HEK293 (cell line): ENCODE data around the gene SLMAP.

ENCODE experiments used
- CTCF ChIA-PET: fragments of 350-600 bp; formaldehyde crosslinking; extraction: SDS; loops from one replicate; lab custom pipeline; 2021; ENCODE audit warnings: antibody characterized with exemption; lab: Yijun Ruan, JAX
- POLR2A ChIA-PET: fragments of 300-600 bp; formaldehyde crosslinking; extraction: SDS; loops from one replicate; lab custom pipeline; 2020; ENCODE audit warnings: antibody characterized with exemption, inconsistent platforms; lab: Yijun Ruan, JAX
- H3K27ac ChIP-seq: fragments of 200-500 bp; sonication (Bioruptor generic); 2 replicates; pipeline ENCODE4 v1.5.1; 2014; ENCODE audit warnings: low read depth, low read length, control low read depth, inconsistent platforms; ENCODE audit errors: extremely low read depth
- H3K36me3 ChIP-seq, 2 experiments: fragments of 200-500 bp in 1 of 2; sonication (Bioruptor generic) in 1 of 2; 1 replicate in 1 of 2; 2 replicates in 1 of 2; pipeline ENCODE4 v1.5.1; 2014 to 2017; ENCODE audit warnings: inconsistent platforms in 2 of 2, low read length in 2 of 2; ENCODE audit not compliant: control insufficient read depth in 2 of 2, insufficient read depth in 1 of 2
- H3K4me1 ChIP-seq: fragments of 200-500 bp; sonication (Bioruptor generic); 2 replicates; pipeline ENCODE4 v1.5.1; 2014; ENCODE audit warnings: mild to moderate bottlenecking, low read length, inconsistent platforms; ENCODE audit not compliant: control insufficient read depth, insufficient read depth
- H3K4me3 ChIP-seq: 2 replicates; pipeline ENCODE4 v1.5.1; 2011; ENCODE audit warnings: low read depth, mild to moderate bottlenecking, control low read depth, low read length, moderate library complexity
- H3K9me3 ChIP-seq: fragments of 200-500 bp; sonication (Bioruptor generic); 2 replicates; pipeline ENCODE4 v1.5.1; 2014; ENCODE audit warnings: low read depth, low read length, inconsistent platforms; ENCODE audit not compliant: control insufficient read depth, insufficient read depth
- EGR2 ChIP-seq: fragments of 450-650 bp; formaldehyde crosslinking; IDR thresholded peaks from 2 replicates; pipeline ENCODE4 v1.5.1; 2016; ENCODE audit warnings: low read depth, missing biosample characterization, missing genetic modification characterization
- GLI4 ChIP-seq: fragments of 450-650 bp; formaldehyde crosslinking; IDR thresholded peaks from 2 replicates; pipeline ENCODE4 v1.5.1; 2016; ENCODE audit warnings: missing biosample characterization, missing genetic modification characterization
- KLF1 ChIP-seq: fragments of 450-650 bp; formaldehyde crosslinking; IDR thresholded peaks from 2 replicates; pipeline ENCODE4 v1.5.1; 2016; ENCODE audit warnings: missing biosample characterization, missing genetic modification characterization
- MZF1 ChIP-seq: fragments of 450-650 bp; formaldehyde crosslinking; IDR thresholded peaks from 2 replicates; pipeline ENCODE4 v1.5.1; 2017; ENCODE audit warnings: missing biosample characterization, missing genetic modification characterization, borderline replicate concordance
- SETDB1 ChIP-seq: IDR thresholded peaks from one replicate; pipeline ENCODE4 v1.6.1; 2017; ENCODE audit warnings: mild to moderate bottlenecking, low read length, moderate library complexity, mixed read lengths; ENCODE audit not compliant: insufficient read length
- ZBTB1 ChIP-seq: fragments of 450-650 bp; formaldehyde crosslinking; IDR thresholded peaks from 2 replicates; pipeline ENCODE4 v1.5.1; 2016; ENCODE audit warnings: missing biosample characterization, missing genetic modification characterization
- ZBTB44 ChIP-seq: fragments of 450-650 bp; IDR thresholded peaks from 2 replicates; pipeline ENCODE4 v1.5.1; 2018; ENCODE audit warnings: missing biosample characterization, mild to moderate bottlenecking, missing genetic modification characterization
- ZBTB6 ChIP-seq: fragments of 450-650 bp; formaldehyde crosslinking; IDR thresholded peaks from 2 replicates; pipeline ENCODE4 v1.5.1; 2017; ENCODE audit warnings: missing biosample characterization, missing genetic modification characterization
- ZFHX2 ChIP-seq: fragments of 450-650 bp; formaldehyde crosslinking; conservative IDR thresholded peaks from 2 replicates; pipeline ENCODE4 v1.5.1; 2016; ENCODE audit warnings: missing biosample characterization, missing genetic modification characterization
- ZFP3 ChIP-seq: fragments of 450-650 bp; formaldehyde crosslinking; IDR thresholded peaks from 2 replicates; pipeline ENCODE4 v1.5.1; 2016; ENCODE audit warnings: low read depth, missing biosample characterization, missing genetic modification characterization
- ZNF10 ChIP-seq: fragments of 450-650 bp; formaldehyde crosslinking; IDR thresholded peaks from 2 replicates; pipeline ENCODE4 v1.5.1; 2017; ENCODE audit warnings: missing biosample characterization, missing genetic modification characterization
- ZNF112 ChIP-seq: fragments of 450-650 bp; formaldehyde crosslinking; IDR thresholded peaks from 2 replicates; pipeline ENCODE4 v1.5.0; 2017; ENCODE audit warnings: missing biosample characterization, missing genetic modification characterization
- ZNF140 ChIP-seq: fragments of 450-650 bp; formaldehyde crosslinking; IDR thresholded peaks from 2 replicates; pipeline ENCODE4 v1.5.1; 2016; ENCODE audit warnings: missing biosample characterization, missing genetic modification characterization
- ZNF148 ChIP-seq: fragments of 450-650 bp; formaldehyde crosslinking; IDR thresholded peaks from 2 replicates; pipeline ENCODE4 v1.5.0; 2017; ENCODE audit warnings: missing biosample characterization, missing genetic modification characterization, borderline replicate concordance
- ZNF169 ChIP-seq: fragments of 450-650 bp; formaldehyde crosslinking; IDR thresholded peaks from 2 replicates; pipeline ENCODE4 v1.5.1; 2016; ENCODE audit warnings: missing biosample characterization, missing genetic modification characterization
- ZNF214 ChIP-seq: fragments of 450-650 bp; formaldehyde crosslinking; IDR thresholded peaks from 2 replicates; pipeline ENCODE4 v1.5.1; 2017; ENCODE audit warnings: missing biosample characterization, mild to moderate bottlenecking, missing genetic modification characterization, borderline replicate concordance
- ZNF350 ChIP-seq: fragments of 450-650 bp; formaldehyde crosslinking; IDR thresholded peaks from 2 replicates; pipeline ENCODE4 v1.5.0; 2017; ENCODE audit warnings: missing biosample characterization, mild to moderate bottlenecking, missing genetic modification characterization
- ZNF391 ChIP-seq: fragments of 450-650 bp; formaldehyde crosslinking; IDR thresholded peaks from 2 replicates; pipeline ENCODE4 v1.5.1; 2016; ENCODE audit warnings: low read depth, missing biosample characterization, missing genetic modification characterization, borderline replicate concordance
- ZNF510 ChIP-seq: fragments of 450-650 bp; formaldehyde crosslinking; IDR thresholded peaks from 2 replicates; pipeline ENCODE4 v1.5.1; 2018; ENCODE audit warnings: mild to moderate bottlenecking, missing genetic modification characterization, missing biosample characterization; ENCODE audit not compliant: insufficient replicate concordance
- ZNF530 ChIP-seq: fragments of 450-650 bp; formaldehyde crosslinking; IDR thresholded peaks from 2 replicates; pipeline ENCODE4 v1.5.1; 2016; ENCODE audit warnings: low read depth, missing biosample characterization, missing genetic modification characterization
- ZNF585B ChIP-seq: fragments of 450-650 bp; formaldehyde crosslinking; IDR thresholded peaks from 2 replicates; pipeline ENCODE4 v1.5.1; 2016; ENCODE audit warnings: missing biosample characterization, missing genetic modification characterization
- ZNF610 ChIP-seq: fragments of 450-650 bp; formaldehyde crosslinking; IDR thresholded peaks from 2 replicates; pipeline ENCODE4 v1.5.1; 2016; ENCODE audit warnings: missing biosample characterization, missing genetic modification characterization, borderline replicate concordance
- ZNF658 ChIP-seq: fragments of 450-650 bp; formaldehyde crosslinking; IDR thresholded peaks from 2 replicates; pipeline ENCODE4; 2016; ENCODE audit warnings: missing biosample characterization, missing genetic modification characterization
- ZNF777 ChIP-seq: fragments of 450-650 bp; formaldehyde crosslinking; IDR thresholded peaks from 2 replicates; pipeline ENCODE4 v1.5.1; 2017; ENCODE audit warnings: missing biosample characterization, missing genetic modification characterization, borderline replicate concordance
- ZNF837 ChIP-seq: fragments of 450-650 bp; formaldehyde crosslinking; IDR thresholded peaks from 2 replicates; pipeline ENCODE4 v1.5.1; 2016; ENCODE audit warnings: missing biosample characterization, missing genetic modification characterization
- ZXDB ChIP-seq: fragments of 450-650 bp; formaldehyde crosslinking; IDR thresholded peaks from 2 replicates; pipeline ENCODE4 v1.5.1; 2016; ENCODE audit warnings: missing biosample characterization, missing genetic modification characterization

Gene SLMAP

GRCh38 chr3:57957824-57958223 lies 201.7 kb downstream of the SLMAP start:
- no peak for TF ChIP-seq ZNF169 (tag by site-specific recombination)
- no peak for TF ChIP-seq ZFP3
- TF ChIP-seq MZF1 (tag by site-specific recombination) = no peak
- TF ChIP-seq ZNF140 (tag by site-specific recombination) = no peak
- TF ChIP-seq ZNF585B = no peak
- TF ChIP-seq ZNF10 = no peak
- TF ChIP-seq ZNF214 = no peak
- no peak for TF ChIP-seq ZNF391 (tag by site-specific recombination)
- TF ChIP-seq ZNF837 (tag by site-specific recombination) = no peak
- TF ChIP-seq ZNF350 (tag by site-specific recombination) = no peak
- no peak for TF ChIP-seq ZNF610 (tag by site-specific recombination)
- TF ChIP-seq, all 188 proteins: peak for 0
- Histone ChIP-seq H3K36me3 (no peaks in the 10 kb centered on the region), H3K4me1 (no peaks in the 10 kb centered on the region), H3K27ac (no peak overlapping the region), H3K9me3 (no peaks in the 10 kb centered on the region), H3K4me3 (no peak overlapping the region)
- ChIA-PET POLR2A (no interaction called here), CTCF (no interaction called here)

- Histone ChIP-seq H3K9me3 (no peaks in the 10 kb centered on the region), H3K36me3 (no peaks in the 10 kb centered on the region), H3K27ac (no peak overlapping the region)
- TF ChIP-seq ZNF777 (tag by site-specific recombination) (no peak), GLI4 (tag by site-specific recombination) (no peak), ZXDB (tag by site-specific recombination) (no peak), ZNF148 (tag by site-specific recombination) (no peak), EGR2 (tag by site-specific recombination) (0 out of 2 replicates have a peak, but pooled peaks have one; percentile 7), ZNF530 (tag by site-specific recombination) (no peak), SETDB1 (no peak)
- TF ChIP-seq, all 188 proteins: peak for 1
- no peak overlapping the region for H3K4me3 ChIP-seq
- ChIA-PET POLR2A (no interaction called here), CTCF (no interaction called here)
- no peaks in the 10 kb centered on the region for H3K4me1 ChIP-seq
Measured at GRCh38 chr3:57958642-57959422, 202.7 kb downstream of the SLMAP start.

- Histone ChIP-seq H3K9me3 (no peaks in the 10 kb centered on the region), H3K4me1 (no peaks in the 10 kb centered on the region), H3K4me3 (no peak overlapping the region), H3K36me3 (no peaks in the 10 kb centered on the region), H3K27ac (no peak overlapping the region)
- CTCF ChIA-PET = interaction anchor here (0.5 kb wide), 1 partner anchor 34 kb away, joined by 3 read pairs; no protein-coding TSS in a partner anchor
- POLR2A ChIA-PET = no interaction called here
- no peak for TF ChIP-seq ZBTB1
- TF ChIP-seq ZBTB44 (tag by site-specific recombination) = no peak
- no peak for TF ChIP-seq ZNF112 (tag by site-specific recombination)
- no peak for TF ChIP-seq ZFHX2 (tag by site-specific recombination)
- no peak for TF ChIP-seq KLF1
- no peak for TF ChIP-seq ZBTB6 (tag by site-specific recombination)
- TF ChIP-seq ZNF510 = no peak
- TF ChIP-seq ZNF658 (tag by site-specific recombination) = no peak
Measured at GRCh38 chr3:57959423-57960173, 203.5 kb downstream of the SLMAP start.
